ENCODE data around the gene KRTAP24-1. TPM values are rescaled to one million over a fixed set of nuclear protein-coding genes. Genes with fewer than 3 reads are reported as not detected.

The KRTAP24-1 gene
- total and polyA plus RNA-seq, 9 of the 15 experiments (the other 6 are each of a cell fraction or from before 2014, with no cell fraction given), result not detected

GRCh38 chr21:30251781-30252180, 31.0 kb downstream of the KRTAP24-1 start:
- Histone ChIP-seq H3K9me1 (ENCODE audit: control insufficient read depth, insufficient read depth, low read length) (no peaks in the 10 kb centered on the region), H3K27me3 (ENCODE audit: control insufficient read depth in 2 of 2, insufficient read depth in 2 of 2, low read length in 2 of 2) (no peaks in the 10 kb centered on the region), H2AFZ (ENCODE audit: low read depth, low read length) (no peak overlapping the region), H3K36me3 (ENCODE audit: control insufficient read depth, insufficient read depth, low read length) (no peaks in the 10 kb centered on the region), H3K79me2 (ENCODE audit: control insufficient read depth, insufficient read depth, low read length) (no peaks in the 10 kb centered on the region), H3K4me2 (ENCODE audit: insufficient read depth, low read length) (no peak overlapping the region), H3K27ac (ENCODE audit: extremely low read depth, low read depth, low read length) (no peak overlapping the region), H3K4me3 (no peak overlapping the region), H3K4me1 (replicated peaks in 1 of 2; ENCODE audit: control insufficient read depth in 2 of 2, insufficient read depth in 2 of 2, low read length in 2 of 2) (no peaks in the 10 kb centered on the region), H4K20me1 (replicated peaks; ENCODE audit: control insufficient read depth, insufficient read depth, low read length) (no peaks in the 10 kb centered on the region), H3K9me3 (replicated peaks; ENCODE audit: control insufficient read depth, insufficient read depth, low read depth, low read length) (no peaks in the 10 kb centered on the region), H3K9ac (ENCODE audit: insufficient read depth in 1 of 2, low read depth in 2 of 2, low read length in 2 of 2) (no peak overlapping the region)
- FAIRE-seq, result no peak
- DNase-seq (ENCODE audit: extremely low read depth in 1 of 4, low spot score in 3 of 4), result no peak
- no peak for ATAC-seq
- POLR2A ChIA-PET, result no interaction called here
- WGBS (ENCODE audit: insufficient coverage, low coverage, missing lambda C conversion rate), result 0% methylated on average over 1 of the region's 1 CpG
- CTCF ChIA-PET (ENCODE audit: low intra/inter-chr PET ratio), result no interaction called here
- in situ Hi-C loops (cut with MboI) (no loop called here), intact Hi-C loops (cut with micrococcal nuclease) (no loop called here)
- BruUV-seq (replicated peaks), result no TSS peak
- TF ChIP-seq NFATC3 (IDR thresholded peaks at IDR 0.05) (no peak), KHSRP (IDR thresholded peaks at IDR 0.05) (no peak), DEAF1 (CRISPR knock-in tag; IDR thresholded peaks at IDR 0.05) (no peak), ZNF24 (IDR thresholded peaks at IDR 0.05) (no peak), NCOA1 (IDR thresholded peaks at IDR 0.05; ENCODE audit: low read depth) (no peak), EGR1 (conservative IDR thresholded peaks at IDR 0.05) (no peak), TEAD1 (CRISPR knock-in tag; IDR thresholded peaks at IDR 0.05) (no peak), TFE3 (CRISPR knock-in tag; IDR thresholded peaks at IDR 0.05) (no peak), TCF7 (IDR thresholded peaks at IDR 0.05; ENCODE audit: borderline replicate concordance) (no peak), XRCC3 (IDR thresholded peaks at IDR 0.05) (no peak), MTF1 (CRISPR knock-in tag; IDR thresholded peaks at IDR 0.05; ENCODE audit: borderline replicate concordance) (no peak), HNRNPUL1 (IDR thresholded peaks at IDR 0.05; ENCODE audit: low read length) (no peak), GTF2B (IDR thresholded peaks at IDR 0.05; ENCODE audit: extremely low read depth, insufficient read length) (no peak), ZNF354B (CRISPR knock-in tag; IDR thresholded peaks at IDR 0.05) (no peak), STAT5B (CRISPR knock-in tag; IDR thresholded peaks at IDR 0.05) (no peak), ZNF584 (CRISPR knock-in tag; IDR thresholded peaks at IDR 0.05; ENCODE audit: low read depth) (no peak), TAL1 (IDR thresholded peaks at IDR 0.05) (no peak)

All from K562 (cell line).